HEK293 (cell line): ENCODE results near the gene DNAJA1.
A peak's percentile ranks its signal among the peaks of the same experiment; 100 is the strongest.

Source experiments
- IKZF3 ChIP-seq: fragments of 450-650 bp; IDR thresholded peaks from 2 replicates; pipeline ENCODE4 v1.5.0; 2018; ENCODE audit warnings: missing biosample characterization, mild to moderate bottlenecking, missing genetic modification characterization, moderate library complexity
- KLF16 ChIP-seq: fragments of 450-650 bp; formaldehyde crosslinking; IDR thresholded peaks from 2 replicates; pipeline ENCODE4 v1.5.1; 2017; ENCODE audit warnings: missing biosample characterization, missing genetic modification characterization
- KLF8 ChIP-seq: fragments of 450-650 bp; formaldehyde crosslinking; IDR thresholded peaks from 2 replicates; pipeline ENCODE4 v1.5.1; 2016; ENCODE audit warnings: missing biosample characterization, missing genetic modification characterization
- RBAK ChIP-seq: fragments of 450-650 bp; formaldehyde crosslinking; IDR thresholded peaks from 2 replicates; pipeline ENCODE4 v1.5.1; 2016; ENCODE audit warnings: missing biosample characterization, missing genetic modification characterization
- SETDB1 ChIP-seq: IDR thresholded peaks from one replicate; pipeline ENCODE4 v1.6.1; 2017; ENCODE audit warnings: mild to moderate bottlenecking, low read length, moderate library complexity, mixed read lengths; ENCODE audit not compliant: insufficient read length
- SP2 ChIP-seq: fragments of 450-650 bp; formaldehyde crosslinking; IDR thresholded peaks from 2 replicates; pipeline ENCODE4 v1.5.1; 2016; ENCODE audit warnings: missing biosample characterization, missing genetic modification characterization
- TRIM28 ChIP-seq: IDR thresholded peaks from 2 replicates; pipeline ENCODE4 v1.6.1; 2011; ENCODE audit warnings: low read length, control low read depth, borderline replicate concordance
- YY2 ChIP-seq: fragments of 450-650 bp; formaldehyde crosslinking; IDR thresholded peaks from 2 replicates; pipeline ENCODE4 v1.5.1; 2016; ENCODE audit warnings: missing biosample characterization, missing genetic modification characterization
- ZBTB20 ChIP-seq: fragments of 450-650 bp; formaldehyde crosslinking; IDR thresholded peaks from 2 replicates; pipeline ENCODE4 v1.5.1; 2016; ENCODE audit warnings: missing biosample characterization, missing genetic modification characterization
- ZBTB48 ChIP-seq: fragments of 450-650 bp; formaldehyde crosslinking; IDR thresholded peaks from 2 replicates; pipeline ENCODE4 v1.5.1; 2016; ENCODE audit warnings: missing biosample characterization, missing genetic modification characterization
- ZFP37 ChIP-seq: fragments of 450-650 bp; formaldehyde crosslinking; IDR thresholded peaks from 2 replicates; pipeline ENCODE4 v1.5.1; 2016; ENCODE audit warnings: missing biosample characterization, missing genetic modification characterization
- ZNF24 ChIP-seq: fragments of 450-650 bp; formaldehyde crosslinking; IDR thresholded peaks from 2 replicates; pipeline ENCODE4 v1.5.1; 2016; ENCODE audit warnings: missing biosample characterization, missing genetic modification characterization
- ZNF558 ChIP-seq: fragments of 450-650 bp; formaldehyde crosslinking; IDR thresholded peaks from 2 replicates; pipeline ENCODE4 v1.5.1; 2016; ENCODE audit warnings: missing biosample characterization, missing genetic modification characterization
- ZNF561 ChIP-seq: fragments of 450-650 bp; IDR thresholded peaks from 2 replicates; pipeline ENCODE4 v1.5.1; 2018; ENCODE audit warnings: missing biosample characterization, missing genetic modification characterization, borderline replicate concordance
- ZNF596 ChIP-seq: fragments of 450-650 bp; IDR thresholded peaks from 2 replicates; pipeline ENCODE4 v1.5.0; 2018; ENCODE audit warnings: missing biosample characterization, mild to moderate bottlenecking, missing genetic modification characterization, moderate library complexity
- ZNF610 ChIP-seq: fragments of 450-650 bp; formaldehyde crosslinking; IDR thresholded peaks from 2 replicates; pipeline ENCODE4 v1.5.1; 2016; ENCODE audit warnings: missing biosample characterization, missing genetic modification characterization, borderline replicate concordance
- ZNF76 ChIP-seq: fragments of 450-650 bp; formaldehyde crosslinking; IDR thresholded peaks from 2 replicates; pipeline ENCODE4; 2016; ENCODE audit warnings: low read depth, missing biosample characterization, missing genetic modification characterization, borderline replicate concordance
- TF ChIP-seq, protein P1 (sequence below): fragments of 450-650 bp; formaldehyde crosslinking; IDR thresholded peaks from 2 replicates; pipeline ENCODE4 v1.5.1; 2016; ENCODE audit warnings: missing biosample characterization, missing genetic modification characterization
- TF ChIP-seq, protein P2 (sequence below): fragments of 450-650 bp; formaldehyde crosslinking; IDR thresholded peaks from 2 replicates; pipeline ENCODE4 v1.5.1; 2016; ENCODE audit warnings: missing biosample characterization, missing genetic modification characterization
- TF ChIP-seq, protein P3 (sequence below): fragments of 450-650 bp; formaldehyde crosslinking; IDR thresholded peaks from 2 replicates; pipeline ENCODE4 v1.5.1; 2016; ENCODE audit warnings: missing biosample characterization, missing genetic modification characterization, borderline replicate concordance
- TF ChIP-seq, protein P4 (sequence below): fragments of 450-650 bp; formaldehyde crosslinking; IDR thresholded peaks from 2 replicates; pipeline ENCODE4 v1.5.1; 2016; ENCODE audit warnings: missing biosample characterization, missing genetic modification characterization, low read depth
- TF ChIP-seq, protein P5 (sequence below): fragments of 450-650 bp; formaldehyde crosslinking; IDR thresholded peaks from 2 replicates; pipeline ENCODE4 v1.5.1; 2016; ENCODE audit warnings: missing biosample characterization, missing genetic modification characterization
- TF ChIP-seq, protein P6 (sequence below): IDR thresholded peaks from 2 replicates; pipeline ENCODE4 v1.6.1; 2011; ENCODE audit warnings: mild to moderate bottlenecking, low read depth, low read length, borderline replicate concordance
- TF ChIP-seq, protein P7 (sequence below): fragments of 450-650 bp; formaldehyde crosslinking; conservative IDR thresholded peaks from 2 replicates; pipeline ENCODE4 v1.5.1; 2016; ENCODE audit warnings: low read depth, missing biosample characterization, missing genetic modification characterization
- TF ChIP-seq, protein P8 (sequence below): fragments of 450-650 bp; formaldehyde crosslinking; IDR thresholded peaks from 2 replicates; pipeline ENCODE4 v1.5.1; 2016; ENCODE audit warnings: missing biosample characterization, missing genetic modification characterization

DNAJA1 gene

DNA sequence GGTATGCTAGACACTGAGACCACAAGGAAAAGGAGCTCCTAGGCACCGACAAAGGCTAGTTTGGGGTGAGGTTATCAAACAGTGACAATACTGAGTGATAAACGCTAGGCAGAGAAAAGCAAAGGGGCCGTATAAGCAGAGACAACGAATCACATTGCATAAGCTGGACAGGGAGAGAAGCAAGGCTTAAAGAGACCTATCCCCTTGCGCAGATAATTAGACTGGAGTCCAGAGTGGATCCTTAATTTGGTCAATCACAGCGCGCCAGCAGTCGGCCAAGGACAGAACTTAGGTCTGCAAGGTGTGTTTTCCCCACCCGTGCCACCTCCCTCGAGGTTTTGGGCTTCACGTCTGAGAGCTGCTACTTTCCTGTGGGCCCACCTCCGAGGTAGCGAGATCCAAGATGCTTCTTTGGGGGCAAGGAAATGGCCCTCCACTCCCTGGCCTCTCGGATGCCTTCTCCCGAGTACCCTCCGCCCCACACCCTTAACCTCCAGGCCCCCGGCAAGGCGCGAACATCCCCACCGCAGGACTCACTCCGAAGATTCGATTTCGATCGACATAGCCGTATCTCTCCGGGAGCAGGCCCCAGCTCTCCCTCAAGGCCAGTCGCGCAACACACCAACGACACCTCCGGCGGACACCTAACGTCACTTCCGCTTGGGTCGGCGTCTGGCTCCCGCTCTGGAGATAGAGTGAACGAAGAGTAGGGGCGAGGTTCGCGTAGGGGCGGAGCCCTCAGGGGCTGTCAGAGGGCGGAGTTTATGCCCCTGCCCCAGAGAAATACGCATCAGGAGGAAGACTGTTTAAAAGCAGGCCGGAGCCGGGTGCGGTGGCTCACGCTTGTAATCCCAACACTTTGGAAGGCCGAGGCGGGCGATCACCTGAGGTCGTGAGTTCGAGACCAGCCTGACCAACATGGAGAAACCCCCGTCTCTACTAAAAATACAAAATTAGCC is 51.3 kb downstream of the DNAJA1 start, which contains the start of gene SMU1 (continued):
- TF ChIP-seq SP2 (tag by site-specific recombination) (peak; percentile 86), ZBTB20 (tag by site-specific recombination) (no peak), RBAK (tag by site-specific recombination) (no peak), SETDB1 (no peak), ZNF561 (tag by site-specific recombination) (0 out of 2 replicates have a peak, but pooled peaks have one; percentile 71), ZFP37 (no peak), ZNF76 (tag by site-specific recombination) (0 out of 2 replicates have a peak, but pooled peaks have one; percentile 22), YY2 (tag by site-specific recombination) (no peak), ZNF610 (tag by site-specific recombination) (no peak), ZBTB48 (no peak), TRIM28 (no peak), KLF16 (tag by site-specific recombination) (no peak), IKZF3 (tag by site-specific recombination) (0 out of 2 replicates have a peak, but pooled peaks have one; percentile 29), ZNF558 (no peak; the same call in 1 of the 2 replicates), ZNF24 (0 out of 2 replicates have a peak, but pooled peaks have one; percentile 22), ZNF596 (no peak), KLF8 (0 out of 2 replicates have a peak, but pooled peaks have one; percentile 61)
- TF ChIP-seq, protein P1, sequence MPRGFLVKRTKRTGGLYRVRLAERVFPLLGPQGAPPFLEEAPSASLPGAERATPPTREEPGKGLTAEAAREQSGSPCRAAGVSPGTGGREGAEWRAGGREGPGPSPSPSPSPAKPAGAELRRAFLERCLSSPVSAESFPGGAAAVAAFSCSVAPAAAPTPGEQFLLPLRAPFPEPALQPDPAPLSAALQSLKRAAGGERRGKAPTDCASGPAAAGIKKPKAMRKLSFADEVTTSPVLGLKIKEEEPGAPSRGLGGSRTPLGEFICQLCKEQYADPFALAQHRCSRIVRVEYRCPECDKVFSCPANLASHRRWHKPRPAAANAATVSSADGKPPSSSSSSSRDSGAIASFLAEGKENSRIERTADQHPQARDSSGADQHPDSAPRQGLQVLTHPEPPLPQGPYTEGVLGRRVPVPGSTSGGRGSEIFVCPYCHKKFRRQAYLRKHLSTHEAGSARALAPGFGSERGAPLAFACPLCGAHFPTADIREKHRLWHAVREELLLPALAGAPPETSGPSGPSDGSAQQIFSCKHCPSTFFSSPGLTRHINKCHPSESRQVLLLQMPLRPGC (tag by site-specific recombination), result no peak
- TF ChIP-seq, protein P2, sequence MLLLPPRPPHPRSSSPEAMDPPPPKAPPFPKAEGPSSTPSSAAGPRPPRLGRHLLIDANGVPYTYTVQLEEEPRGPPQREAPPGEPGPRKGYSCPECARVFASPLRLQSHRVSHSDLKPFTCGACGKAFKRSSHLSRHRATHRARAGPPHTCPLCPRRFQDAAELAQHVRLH (tag by site-specific recombination), result peak; percentile 53
- TF ChIP-seq, protein P3, sequence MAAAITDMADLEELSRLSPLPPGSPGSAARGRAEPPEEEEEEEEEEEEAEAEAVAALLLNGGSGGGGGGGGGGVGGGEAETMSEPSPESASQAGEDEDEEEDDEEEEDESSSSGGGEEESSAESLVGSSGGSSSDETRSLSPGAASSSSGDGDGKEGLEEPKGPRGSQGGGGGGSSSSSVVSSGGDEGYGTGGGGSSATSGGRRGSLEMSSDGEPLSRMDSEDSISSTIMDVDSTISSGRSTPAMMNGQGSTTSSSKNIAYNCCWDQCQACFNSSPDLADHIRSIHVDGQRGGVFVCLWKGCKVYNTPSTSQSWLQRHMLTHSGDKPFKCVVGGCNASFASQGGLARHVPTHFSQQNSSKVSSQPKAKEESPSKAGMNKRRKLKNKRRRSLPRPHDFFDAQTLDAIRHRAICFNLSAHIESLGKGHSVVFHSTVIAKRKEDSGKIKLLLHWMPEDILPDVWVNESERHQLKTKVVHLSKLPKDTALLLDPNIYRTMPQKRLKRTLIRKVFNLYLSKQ (tag by site-specific recombination), result peak; percentile 5; the same call in 1 of the 2 replicates
- TF ChIP-seq, protein P4, sequence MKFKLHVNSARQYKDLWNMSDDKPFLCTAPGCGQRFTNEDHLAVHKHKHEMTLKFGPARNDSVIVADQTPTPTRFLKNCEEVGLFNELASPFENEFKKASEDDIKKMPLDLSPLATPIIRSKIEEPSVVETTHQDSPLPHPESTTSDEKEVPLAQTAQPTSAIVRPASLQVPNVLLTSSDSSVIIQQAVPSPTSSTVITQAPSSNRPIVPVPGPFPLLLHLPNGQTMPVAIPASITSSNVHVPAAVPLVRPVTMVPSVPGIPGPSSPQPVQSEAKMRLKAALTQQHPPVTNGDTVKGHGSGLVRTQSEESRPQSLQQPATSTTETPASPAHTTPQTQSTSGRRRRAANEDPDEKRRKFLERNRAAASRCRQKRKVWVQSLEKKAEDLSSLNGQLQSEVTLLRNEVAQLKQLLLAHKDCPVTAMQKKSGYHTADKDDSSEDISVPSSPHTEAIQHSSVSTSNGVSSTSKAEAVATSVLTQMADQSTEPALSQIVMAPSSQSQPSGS (tag by site-specific recombination), result no peak
- TF ChIP-seq, protein P5, sequence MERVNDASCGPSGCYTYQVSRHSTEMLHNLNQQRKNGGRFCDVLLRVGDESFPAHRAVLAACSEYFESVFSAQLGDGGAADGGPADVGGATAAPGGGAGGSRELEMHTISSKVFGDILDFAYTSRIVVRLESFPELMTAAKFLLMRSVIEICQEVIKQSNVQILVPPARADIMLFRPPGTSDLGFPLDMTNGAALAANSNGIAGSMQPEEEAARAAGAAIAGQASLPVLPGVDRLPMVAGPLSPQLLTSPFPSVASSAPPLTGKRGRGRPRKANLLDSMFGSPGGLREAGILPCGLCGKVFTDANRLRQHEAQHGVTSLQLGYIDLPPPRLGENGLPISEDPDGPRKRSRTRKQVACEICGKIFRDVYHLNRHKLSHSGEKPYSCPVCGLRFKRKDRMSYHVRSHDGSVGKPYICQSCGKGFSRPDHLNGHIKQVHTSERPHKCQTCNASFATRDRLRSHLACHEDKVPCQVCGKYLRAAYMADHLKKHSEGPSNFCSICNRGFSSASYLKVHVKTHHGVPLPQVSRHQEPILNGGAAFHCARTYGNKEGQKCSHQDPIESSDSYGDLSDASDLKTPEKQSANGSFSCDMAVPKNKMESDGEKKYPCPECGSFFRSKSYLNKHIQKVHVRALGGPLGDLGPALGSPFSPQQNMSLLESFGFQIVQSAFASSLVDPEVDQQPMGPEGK (tag by site-specific recombination), result peak; percentile 62
- TF ChIP-seq, protein P6, sequence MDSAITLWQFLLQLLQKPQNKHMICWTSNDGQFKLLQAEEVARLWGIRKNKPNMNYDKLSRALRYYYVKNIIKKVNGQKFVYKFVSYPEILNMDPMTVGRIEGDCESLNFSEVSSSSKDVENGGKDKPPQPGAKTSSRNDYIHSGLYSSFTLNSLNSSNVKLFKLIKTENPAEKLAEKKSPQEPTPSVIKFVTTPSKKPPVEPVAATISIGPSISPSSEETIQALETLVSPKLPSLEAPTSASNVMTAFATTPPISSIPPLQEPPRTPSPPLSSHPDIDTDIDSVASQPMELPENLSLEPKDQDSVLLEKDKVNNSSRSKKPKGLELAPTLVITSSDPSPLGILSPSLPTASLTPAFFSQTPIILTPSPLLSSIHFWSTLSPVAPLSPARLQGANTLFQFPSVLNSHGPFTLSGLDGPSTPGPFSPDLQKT, result no peak
- TF ChIP-seq, protein P7, sequence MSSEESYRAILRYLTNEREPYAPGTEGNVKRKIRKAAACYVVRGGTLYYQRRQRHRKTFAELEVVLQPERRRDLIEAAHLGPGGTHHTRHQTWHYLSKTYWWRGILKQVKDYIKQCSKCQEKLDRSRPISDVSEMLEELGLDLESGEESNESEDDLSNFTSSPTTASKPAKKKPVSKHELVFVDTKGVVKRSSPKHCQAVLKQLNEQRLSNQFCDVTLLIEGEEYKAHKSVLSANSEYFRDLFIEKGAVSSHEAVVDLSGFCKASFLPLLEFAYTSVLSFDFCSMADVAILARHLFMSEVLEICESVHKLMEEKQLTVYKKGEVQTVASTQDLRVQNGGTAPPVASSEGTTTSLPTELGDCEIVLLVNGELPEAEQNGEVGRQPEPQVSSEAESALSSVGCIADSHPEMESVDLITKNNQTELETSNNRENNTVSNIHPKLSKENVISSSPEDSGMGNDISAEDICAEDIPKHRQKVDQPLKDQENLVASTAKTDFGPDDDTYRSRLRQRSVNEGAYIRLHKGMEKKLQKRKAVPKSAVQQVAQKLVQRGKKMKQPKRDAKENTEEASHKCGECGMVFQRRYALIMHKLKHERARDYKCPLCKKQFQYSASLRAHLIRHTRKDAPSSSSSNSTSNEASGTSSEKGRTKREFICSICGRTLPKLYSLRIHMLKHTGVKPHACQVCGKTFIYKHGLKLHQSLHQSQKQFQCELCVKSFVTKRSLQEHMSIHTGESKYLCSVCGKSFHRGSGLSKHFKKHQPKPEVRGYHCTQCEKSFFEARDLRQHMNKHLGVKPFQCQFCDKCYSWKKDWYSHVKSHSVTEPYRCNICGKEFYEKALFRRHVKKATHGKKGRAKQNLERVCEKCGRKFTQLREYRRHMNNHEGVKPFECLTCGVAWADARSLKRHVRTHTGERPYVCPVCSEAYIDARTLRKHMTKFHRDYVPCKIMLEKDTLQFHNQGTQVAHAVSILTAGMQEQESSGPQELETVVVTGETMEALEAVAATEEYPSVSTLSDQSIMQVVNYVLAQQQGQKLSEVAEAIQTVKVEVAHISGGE (tag by site-specific recombination), result peak; percentile 95
- TF ChIP-seq, protein P8, sequence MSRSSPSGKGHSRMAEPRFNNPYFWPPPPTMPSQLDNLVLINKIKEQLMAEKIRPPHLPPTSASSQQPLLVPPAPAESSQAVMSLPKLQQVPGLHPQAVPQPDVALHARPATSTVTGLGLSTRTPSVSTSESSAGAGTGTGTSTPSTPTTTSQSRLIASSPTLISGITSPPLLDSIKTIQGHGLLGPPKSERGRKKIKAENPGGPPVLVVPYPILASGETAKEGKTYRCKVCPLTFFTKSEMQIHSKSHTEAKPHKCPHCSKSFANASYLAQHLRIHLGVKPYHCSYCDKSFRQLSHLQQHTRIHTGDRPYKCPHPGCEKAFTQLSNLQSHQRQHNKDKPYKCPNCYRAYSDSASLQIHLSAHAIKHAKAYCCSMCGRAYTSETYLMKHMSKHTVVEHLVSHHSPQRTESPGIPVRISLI (tag by site-specific recombination), result no peak
